G401 (cell line): ENCODE results near the gene TIFAB. TPM values are rescaled to one million over a fixed set of nuclear protein-coding genes. Genes with fewer than 3 reads are reported as not detected.

Source experiments
- DNase-seq: peaks from one replicate; pipeline ENCODE4 v3.0.0-alpha.2; 2015; ENCODE audit warnings: low spot score
- in situ Hi-C: cut with HindIII; loops from 2 replicates; pipeline ENCODE4 v1.10.0; 2016; ENCODE audit warnings: low sequenced_read_pairs, mixed read lengths
- total RNA-seq: library from RNA; depleted of rRNA; stranded (reverse); fragments of >200 nt; shearing (Covaris generic); gene quantifications from 2 replicates; pipeline ENCODE4 v1.2.3, GENCODE V29; 2014

TIFAB gene
- total RNA-seq, 1 experiment from 2014 or later, result 0.31 TPM

- in situ Hi-C loops, result no loop called here
Observed at GRCh38 chr5:135447298-135447929, 4.7 kb downstream of the TIFAB start, which contains the start of gene DCANP1. TSS of gene DCANP1 (minus strand) at chr5:135447348. CDS start at chr5:135447108, 240 bp downstream.

GRCh38 chr5:135446615-135447014 is 5.5 kb downstream of the TIFAB start:
- in situ Hi-C loops, result no loop called here
- no peak for DNase-seq

More at GRCh38 chr5:135447298-135447929, 4.7 kb downstream of the TIFAB start, which contains the start of gene DCANP1:
- no peak for DNase-seq

GRCh38 chr5:135446206-135446605 is 5.9 kb downstream of the TIFAB start:
- in situ Hi-C loops, result no loop called here
- no peak for DNase-seq

GRCh38 chr5:135445306-135445985 is 6.7 kb downstream of the TIFAB start:
- DNase-seq, result no peak
- in situ Hi-C loops, result no loop called here

GRCh38 chr5:135444881-135445280 is 7.3 kb downstream of the TIFAB start:
- in situ Hi-C loops, result no loop called here
- no peak for DNase-seq

GRCh38 chr5:135444360-135444759 is 7.8 kb downstream of the TIFAB start:
- in situ Hi-C loops, result no loop called here
- no peak for DNase-seq

- in situ Hi-C loops, result no loop called here
- DNase-seq, result no peak
Observed at GRCh38 chr5:135443161-135443960, 8.8 kb downstream of the TIFAB start.

GRCh38 chr5:135442431-135443160 is 9.6 kb downstream of the TIFAB start:
- peak; percentile 67 for DNase-seq
- in situ Hi-C loops, result no loop called here

- no peak for DNase-seq
- in situ Hi-C loops, result no loop called here
Observed at GRCh38 chr5:135441919-135442318, 10.2 kb downstream of the TIFAB start.

- no peak for DNase-seq
- in situ Hi-C loops, result no loop called here
Observed at GRCh38 chr5:135441350-135441831, 10.8 kb downstream of the TIFAB start.

GRCh38 chr5:135440916-135441315 is 11.2 kb downstream of the TIFAB start:
- DNase-seq, result no peak
- in situ Hi-C loops, result no loop called here

- in situ Hi-C loops, result no loop called here
- DNase-seq, result no peak
Observed at GRCh38 chr5:135439231-135440205, 12.6 kb downstream of the TIFAB start.

- no peak for DNase-seq
- in situ Hi-C loops, result no loop called here
Observed at GRCh38 chr5:135438636-135439221, 13.4 kb downstream of the TIFAB start.

- peak; percentile 95 for DNase-seq
Observed at GRCh38 chr5:135437796-135438560, 14.2 kb downstream of the TIFAB start.

GRCh38 chr5:135437422-135437795 is 14.7 kb downstream of the TIFAB start:
- in situ Hi-C loops, result no loop called here
- no peak for DNase-seq

More at GRCh38 chr5:135437796-135438560, 14.2 kb downstream of the TIFAB start:
- in situ Hi-C loops, result no loop called here

- in situ Hi-C loops, result no loop called here
- no peak for DNase-seq
Observed at GRCh38 chr5:135436951-135437418, 15.2 kb downstream of the TIFAB start.
